ENCODE data around the gene PUS7L.
"Not testable (repeated sequence)": the region's sequence is repeated elsewhere in the genome, so short reads cannot be mapped to it uniquely, and the experiment has no call there.

Gene PUS7L

GRCh38 chr12:43728117-43728516 is 30.5 kb downstream of the PUS7L start (continued):
- TF ChIP-seq, protein P1, sequence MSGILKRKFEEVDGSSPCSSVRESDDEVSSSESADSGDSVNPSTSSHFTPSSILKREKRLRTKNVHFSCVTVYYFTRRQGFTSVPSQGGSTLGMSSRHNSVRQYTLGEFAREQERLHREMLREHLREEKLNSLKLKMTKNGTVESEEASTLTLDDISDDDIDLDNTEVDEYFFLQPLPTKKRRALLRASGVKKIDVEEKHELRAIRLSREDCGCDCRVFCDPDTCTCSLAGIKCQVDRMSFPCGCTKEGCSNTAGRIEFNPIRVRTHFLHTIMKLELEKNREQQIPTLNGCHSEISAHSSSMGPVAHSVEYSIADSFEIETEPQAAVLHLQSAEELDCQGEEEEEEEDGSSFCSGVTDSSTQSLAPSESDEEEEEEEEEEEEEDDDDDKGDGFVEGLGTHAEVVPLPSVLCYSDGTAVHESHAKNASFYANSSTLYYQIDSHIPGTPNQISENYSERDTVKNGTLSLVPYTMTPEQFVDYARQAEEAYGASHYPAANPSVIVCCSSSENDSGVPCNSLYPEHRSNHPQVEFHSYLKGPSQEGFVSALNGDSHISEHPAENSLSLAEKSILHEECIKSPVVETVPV (CRISPR knock-in tag; IDR thresholded peaks at IDR 0.05), result no peak
- no peak for TF ChIP-seq OSR1 (CRISPR knock-in tag; IDR thresholded peaks at IDR 0.05)
- TF ChIP-seq ESRRG (CRISPR knock-in tag; IDR thresholded peaks at IDR 0.05), result no peak
- TF ChIP-seq PPARA (CRISPR knock-in tag; IDR thresholded peaks at IDR 0.05; ENCODE audit: borderline replicate concordance), result no peak
- TF ChIP-seq CSDC2 (CRISPR knock-in tag; IDR thresholded peaks at IDR 0.05), result no peak
- no peak for TF ChIP-seq TOX (CRISPR knock-in tag; IDR thresholded peaks at IDR 0.05; ENCODE audit: borderline replicate concordance)

GRCh38 chr12:43723134-43723533 is 35.5 kb downstream of the PUS7L start:
- no peak for ATAC-seq
- TF ChIP-seq TSHZ2 (CRISPR knock-in tag; IDR thresholded peaks at IDR 0.05) (no peak), ZC3H10 (CRISPR knock-in tag; IDR thresholded peaks at IDR 0.05) (no peak)

DNA sequence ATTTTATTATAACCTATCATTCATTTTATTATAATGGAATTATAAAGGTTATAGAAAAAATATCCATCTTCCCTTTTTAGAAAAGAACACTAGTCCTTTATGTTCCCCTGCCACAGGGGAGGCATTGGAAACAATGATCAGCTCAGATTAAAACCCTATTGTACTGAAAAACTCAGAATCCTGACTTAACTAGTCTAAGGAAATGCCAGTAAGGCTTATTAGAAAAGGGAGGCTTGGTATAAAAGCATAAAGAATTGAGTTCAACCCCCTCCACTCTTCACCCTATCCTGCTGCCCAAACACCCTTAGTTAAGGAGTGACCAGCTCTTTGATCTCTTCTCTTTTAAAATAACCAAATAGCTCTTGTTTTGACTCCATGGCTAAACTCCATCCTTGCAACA is 36.0 kb downstream of the PUS7L start:
- no peak for ATAC-seq
- TF ChIP-seq TCF4 (CRISPR knock-in tag; IDR thresholded peaks at IDR 0.05; ENCODE audit: borderline replicate concordance) (no peak), SNAI2 (CRISPR knock-in tag; IDR thresholded peaks at IDR 0.05) (no peak), CSDC2 (CRISPR knock-in tag; IDR thresholded peaks at IDR 0.05) (no peak), PATZ1 (CRISPR knock-in tag; IDR thresholded peaks at IDR 0.05; ENCODE audit: borderline replicate concordance) (no peak)

DNA sequence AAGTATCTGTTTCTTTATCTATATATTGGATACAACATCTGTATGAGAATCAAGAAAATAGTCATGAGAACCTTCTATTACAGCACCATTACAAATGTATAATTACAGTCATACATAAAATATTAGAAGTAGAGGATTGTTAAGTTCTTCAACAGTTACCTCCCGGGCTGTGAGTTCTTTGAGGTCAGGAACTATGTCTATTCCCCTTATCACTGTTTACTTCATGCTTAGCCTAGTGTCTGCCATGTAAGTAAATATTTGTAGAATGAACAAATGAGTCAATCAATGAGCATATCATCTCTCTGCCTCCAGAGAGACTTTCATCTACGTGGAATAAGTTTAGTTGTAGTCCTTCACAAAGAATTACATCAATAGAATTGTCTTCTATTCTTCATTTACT is 47.2 kb downstream of the PUS7L start:
- no peak for ATAC-seq
- TF ChIP-seq PPARA (CRISPR knock-in tag; IDR thresholded peaks at IDR 0.05; ENCODE audit: borderline replicate concordance) (no peak), ZNF70 (CRISPR knock-in tag; IDR thresholded peaks at IDR 0.05) (no peak), ZC3H10 (CRISPR knock-in tag; IDR thresholded peaks at IDR 0.05) (no peak), SNAI2 (CRISPR knock-in tag; IDR thresholded peaks at IDR 0.05) (no peak), GLIS3 (CRISPR knock-in tag; IDR thresholded peaks at IDR 0.05) (no peak)

- ATAC-seq, result not testable (repeated sequence)
These were observed 54.8 kb downstream of the PUS7L start for GRCh38 chr12:43703772-43704171.

DNA sequence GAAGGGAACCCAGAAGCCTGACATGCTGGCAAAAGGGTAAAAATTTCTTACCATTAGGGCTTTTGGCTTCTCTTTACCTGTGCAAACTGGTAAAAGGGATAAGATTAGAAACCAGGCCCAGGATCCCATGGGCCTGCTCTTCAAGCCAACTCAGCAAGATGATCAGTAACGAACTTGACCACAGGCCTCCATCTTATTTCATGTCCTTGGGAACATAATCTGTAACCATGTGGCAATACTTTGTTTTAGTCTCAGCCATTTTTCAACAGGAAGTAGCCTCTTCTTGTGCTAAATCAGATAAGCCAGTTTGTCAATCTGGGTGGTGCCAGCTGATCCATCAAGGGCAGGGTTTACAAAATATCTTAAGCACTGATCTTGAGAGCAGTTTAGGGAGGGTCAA is 57.4 kb downstream of the PUS7L start:
- ATAC-seq, result not testable (repeated sequence)

GRCh38 chr12:43696154-43696553 is 62.4 kb downstream of the PUS7L start:
- no peak for ATAC-seq

More at GRCh38 chr12:43696154-43696553, 62.4 kb downstream of the PUS7L start:
- no peak for TF ChIP-seq POU6F1 (CRISPR knock-in tag; IDR thresholded peaks at IDR 0.05; ENCODE audit: borderline replicate concordance, low read depth)
- no peak for TF ChIP-seq OSR1 (CRISPR knock-in tag; IDR thresholded peaks at IDR 0.05)

All from SK-N-SH treated with all-trans-retinoic acid at 6 μM for 48 hours (cell line).